Body of pancreas (tissue), 4 donors: ENCODE results near the gene ATRNL1. TPM values are rescaled to one million over a fixed set of nuclear protein-coding genes. Genes with fewer than 3 reads are reported as not detected.
"Not testable (repeated sequence)": the region's sequence is repeated elsewhere in the genome, so short reads cannot be mapped to it uniquely, and the experiment has no call there.

Source experiments
- ATAC-seq: fragments of 150-250 bp; one replicate; pipeline ENCODE4 v1.9.1; 2016
- DNase-seq, 4 donors: peaks; one replicate each; pipeline ENCODE4 v3.0.0-alpha.2; 2019
- H3K27ac ChIP-seq, 4 donors: fragments of 200-600 bp; sonication (generic); 1 replicate in 3 of 4; 2 replicates in 1 of 4; pipeline versions ENCODE4 v1.5.1 to v1.6.1; 2016 to 2019; ENCODE audit warnings: mild to moderate bottlenecking in 1 of 4, mixed read lengths in 1 of 4, moderate library complexity in 1 of 4
- H3K27me3 ChIP-seq, 2 donors: fragments of 200-600 bp; sonication (generic); one replicate each; pipeline ENCODE4 v1.6.0; 2016; ENCODE audit warnings: mild to moderate bottlenecking in 1 of 2
- H3K36me3 ChIP-seq, 2 donors: fragments of 200-600 bp; sonication (generic); replicated peaks in 1 of 2; 2 replicates each; pipeline ENCODE4 v1.5.1; 2016; ENCODE audit warnings: low read depth in 2 of 2; ENCODE audit not compliant: insufficient read depth in 1 of 2
- H3K4me1 ChIP-seq: fragments of 200-600 bp; sonication (generic); one replicate; pipeline ENCODE4 v1.6.0; 2016
- H3K4me3 ChIP-seq, 2 donors: fragments of 200-600 bp; sonication (generic); 1 replicate in 1 of 2; 2 replicates in 1 of 2; pipeline ENCODE4 v1.5.1; 2016 to 2019
- H3K9me3 ChIP-seq, 3 donors: fragments of 200-600 bp; sonication (generic); 1 replicate in 2 of 3; 2 replicates in 1 of 3; pipeline ENCODE4 v1.5.1; 2016
- POLR2A ChIP-seq, 3 donors: fragments of 450-650 bp; IDR thresholded peaks; one replicate each; pipeline ENCODE4 v1.6.1; 2016; ENCODE audit warnings: antibody characterized with exemption in 3 of 3, mild to moderate bottlenecking in 2 of 3
- WGBS, 2 donors: methylation state at CpG; one replicate each; pipeline ENCODE4 v1.1.5; 2017; 5-methylcytosine and 5-hydroxymethylcytosine counted together
- intact Hi-C: fragments of 100-400 bp; cut with DNase I; formaldehyde crosslinking; loops from one replicate; pipeline ENCODE4 v1.15.1; 2023
- total RNA-seq, 2 donors: library from RNA; depleted of rRNA; stranded (reverse); fragments of >200 nt; gene quantifications; one replicate each; pipeline ENCODE4 v1.1.0, GENCODE V29; 2016
- TF ChIP-seq, protein P1 (sequence below), 7 experiments: fragments of 450-650 bp in 4 of 7; fragments of 200-600 bp in 3 of 7; sonication (generic) in 3 of 7; IDR thresholded peaks; one replicate each; pipeline ENCODE4 v1.5.1; 2016 to 2019; ENCODE audit warnings: antibody characterized with exemption in 7 of 7

Gene ATRNL1
- total RNA-seq, 2 donors from 2014 or later, result 3.0 to 6.5 TPM

DNA sequence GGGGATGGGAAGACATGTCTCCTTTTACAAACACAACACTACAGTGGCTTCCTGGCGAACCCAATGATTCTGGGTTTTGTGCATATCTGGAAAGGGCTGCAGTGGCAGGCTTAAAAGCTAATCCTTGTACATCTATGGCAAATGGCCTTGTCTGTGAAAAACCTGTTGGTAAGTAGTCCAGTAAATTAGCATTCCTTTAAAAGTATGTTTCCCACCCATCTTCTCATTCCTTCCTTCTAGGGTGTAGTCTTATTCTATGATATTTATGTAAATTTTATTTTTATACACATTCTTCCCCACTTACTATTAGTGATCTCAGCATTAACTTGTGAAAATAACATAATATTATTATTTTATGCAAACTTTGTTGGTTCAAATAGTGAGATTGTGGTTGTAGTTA lies 206.9 kb downstream of the ATRNL1 start:
- no peak for ATAC-seq
- H3K9me3 ChIP-seq, result no peaks in the 10 kb centered on the region
- H3K4me1 ChIP-seq, result no peaks in the 10 kb centered on the region
- DNase-seq, result no peak
- intact Hi-C loops, result no loop called here
- TF ChIP-seq POLR2A (IDR thresholded peaks at IDR 0.05), result no peak
- TF ChIP-seq, protein P1, sequence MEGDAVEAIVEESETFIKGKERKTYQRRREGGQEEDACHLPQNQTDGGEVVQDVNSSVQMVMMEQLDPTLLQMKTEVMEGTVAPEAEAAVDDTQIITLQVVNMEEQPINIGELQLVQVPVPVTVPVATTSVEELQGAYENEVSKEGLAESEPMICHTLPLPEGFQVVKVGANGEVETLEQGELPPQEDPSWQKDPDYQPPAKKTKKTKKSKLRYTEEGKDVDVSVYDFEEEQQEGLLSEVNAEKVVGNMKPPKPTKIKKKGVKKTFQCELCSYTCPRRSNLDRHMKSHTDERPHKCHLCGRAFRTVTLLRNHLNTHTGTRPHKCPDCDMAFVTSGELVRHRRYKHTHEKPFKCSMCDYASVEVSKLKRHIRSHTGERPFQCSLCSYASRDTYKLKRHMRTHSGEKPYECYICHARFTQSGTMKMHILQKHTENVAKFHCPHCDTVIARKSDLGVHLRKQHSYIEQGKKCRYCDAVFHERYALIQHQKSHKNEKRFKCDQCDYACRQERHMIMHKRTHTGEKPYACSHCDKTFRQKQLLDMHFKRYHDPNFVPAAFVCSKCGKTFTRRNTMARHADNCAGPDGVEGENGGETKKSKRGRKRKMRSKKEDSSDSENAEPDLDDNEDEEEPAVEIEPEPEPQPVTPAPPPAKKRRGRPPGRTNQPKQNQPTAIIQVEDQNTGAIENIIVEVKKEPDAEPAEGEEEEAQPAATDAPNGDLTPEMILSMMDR (IDR thresholded peaks at IDR 0.05), result no peak
- no peaks in the 10 kb centered on the region for H3K27me3 ChIP-seq
- no peaks in the 10 kb centered on the region for H3K36me3 ChIP-seq
- H3K27ac ChIP-seq, result no peak overlapping the region
- no peak overlapping the region for H3K4me3 ChIP-seq
- WGBS, 2 donors, result 79 to 100% methylated on average over 1 of the region's 1 CpG

DNA sequence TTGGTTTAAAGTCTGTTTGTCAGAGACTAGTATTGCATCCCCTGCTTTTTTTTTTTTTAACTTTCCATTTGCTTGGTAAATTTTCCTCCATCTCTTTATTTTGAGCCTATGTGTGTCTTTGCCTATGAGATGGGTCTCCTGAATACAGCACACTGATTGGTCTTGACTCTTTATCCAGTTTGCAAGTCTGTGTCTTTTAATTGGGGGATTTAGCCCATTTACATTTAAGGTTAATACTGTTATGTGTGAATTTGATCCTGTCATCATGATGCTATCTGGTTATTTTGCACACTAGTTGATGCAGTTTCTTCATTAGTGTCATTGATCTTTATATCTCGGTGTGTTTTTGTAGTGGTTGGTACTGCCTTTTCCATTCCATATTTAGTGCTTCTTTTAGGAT lies 226.5 kb downstream of the ATRNL1 start:
- H3K9me3 ChIP-seq, DNase-seq, ATAC-seq, H3K4me3 ChIP-seq, H3K36me3 ChIP-seq, H3K27ac ChIP-seq, H3K27me3 ChIP-seq, H3K4me1 ChIP-seq, intact Hi-C loops: not testable (repeated sequence)
- 93 to 95% methylated on average over 1 of the region's 1 CpG for WGBS, 2 donors

DNA sequence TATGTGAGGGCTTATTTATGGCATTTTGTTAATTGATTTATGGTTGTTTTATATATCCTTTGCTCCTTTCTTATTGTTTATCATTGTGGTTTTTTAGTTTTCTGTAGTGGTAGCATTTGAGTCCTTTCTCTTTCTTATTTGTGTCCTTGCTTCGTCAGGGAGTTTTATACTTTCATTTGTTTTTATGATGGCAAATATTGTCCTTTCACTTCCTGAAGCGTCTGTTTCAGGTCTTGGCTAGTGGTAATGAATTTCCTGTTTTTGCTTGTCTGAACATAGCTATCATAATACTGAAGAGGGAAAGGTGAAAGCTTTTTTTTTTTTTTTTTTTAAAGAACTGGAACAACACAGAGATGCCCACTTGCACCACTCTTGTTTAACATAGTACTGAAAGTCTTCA lies 228.2 kb downstream of the ATRNL1 start:
- Histone ChIP-seq H3K4me3 (no peak overlapping the region), H3K9me3 (no peaks in the 10 kb centered on the region), H3K27me3 (no peaks in the 10 kb centered on the region), H3K36me3 (no peaks in the 10 kb centered on the region), H3K27ac (no peak overlapping the region), H3K4me1 (no peaks in the 10 kb centered on the region)
- intact Hi-C loops, result no loop called here
- ATAC-seq (no peak), DNase-seq (no peak)
- TF ChIP-seq POLR2A (IDR thresholded peaks at IDR 0.05), result no peak
- TF ChIP-seq, protein P1 (IDR thresholded peaks at IDR 0.05), result no peak
- WGBS, 2 donors, result 59 to 70% methylated on average over 2 of the region's 2 CpGs

DNA sequence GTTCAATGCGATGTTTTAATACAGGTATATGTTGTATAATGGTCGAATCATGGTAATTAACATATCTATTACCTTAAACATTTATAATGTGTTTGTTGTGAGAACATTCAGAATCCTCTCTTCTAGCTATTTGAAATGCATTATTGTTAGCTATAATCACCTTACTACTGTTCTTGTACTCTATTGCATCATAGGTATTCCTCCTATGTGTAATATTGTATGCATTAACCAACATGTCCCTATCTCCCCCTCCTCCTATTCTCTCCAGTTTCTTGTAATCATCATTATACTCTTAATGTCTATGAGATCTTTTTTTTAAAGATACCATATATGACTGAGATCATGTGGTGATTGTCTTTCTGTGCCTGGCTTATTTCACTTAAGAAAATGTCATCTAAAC lies 235.2 kb downstream of the ATRNL1 start:
- no peak overlapping the region for H3K27ac ChIP-seq
- 85 to 95% methylated on average over 2 of the region's 2 CpGs for WGBS, 2 donors
- H3K9me3 ChIP-seq, result no peaks in the 10 kb centered on the region
- ATAC-seq (no peak), DNase-seq (no peak)
- no peaks in the 10 kb centered on the region for H3K27me3 ChIP-seq
- no peaks in the 10 kb centered on the region for H3K36me3 ChIP-seq
- no peaks in the 10 kb centered on the region for H3K4me1 ChIP-seq
- TF ChIP-seq POLR2A (IDR thresholded peaks at IDR 0.05), result no peak
- TF ChIP-seq, protein P1 (IDR thresholded peaks at IDR 0.05), result no peak
- intact Hi-C loops, result no loop called here
- no peak overlapping the region for H3K4me3 ChIP-seq

DNA sequence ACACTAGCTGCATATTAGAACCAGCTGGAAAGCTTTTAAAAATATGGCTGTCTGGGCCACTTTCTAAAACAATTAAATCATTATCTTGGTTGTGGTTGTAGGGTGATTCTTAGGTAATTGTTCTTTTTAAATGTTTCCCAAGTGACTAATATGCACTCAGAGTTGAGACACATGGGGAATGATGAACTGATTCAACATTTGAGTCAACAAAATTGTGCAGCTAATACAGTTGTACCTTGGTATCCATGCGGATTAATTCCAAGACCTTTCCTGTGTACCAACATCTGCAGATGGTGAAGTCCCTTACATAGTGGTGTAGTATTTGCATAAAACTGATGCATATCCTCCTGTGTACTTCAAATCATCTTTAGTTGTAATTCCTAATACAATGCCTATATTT lies 242.2 kb downstream of the ATRNL1 start:
- ATAC-seq (no peak), DNase-seq (no peak)
- no peaks in the 10 kb centered on the region for H3K36me3 ChIP-seq
- no peaks in the 10 kb centered on the region for H3K27me3 ChIP-seq
- no peaks in the 10 kb centered on the region for H3K9me3 ChIP-seq
- 88 to 89% methylated on average over 1 of the region's 1 CpG for WGBS, 2 donors
- H3K4me3 ChIP-seq, result no peak overlapping the region
- no peaks in the 10 kb centered on the region for H3K4me1 ChIP-seq
- TF ChIP-seq, protein P1 (IDR thresholded peaks at IDR 0.05), result no peak
- TF ChIP-seq POLR2A (IDR thresholded peaks at IDR 0.05), result no peak
- H3K27ac ChIP-seq, result no peak overlapping the region
- intact Hi-C loops, result no loop called here
